ENCODE results near the gene MMD2.

The MMD2 gene

DNA sequence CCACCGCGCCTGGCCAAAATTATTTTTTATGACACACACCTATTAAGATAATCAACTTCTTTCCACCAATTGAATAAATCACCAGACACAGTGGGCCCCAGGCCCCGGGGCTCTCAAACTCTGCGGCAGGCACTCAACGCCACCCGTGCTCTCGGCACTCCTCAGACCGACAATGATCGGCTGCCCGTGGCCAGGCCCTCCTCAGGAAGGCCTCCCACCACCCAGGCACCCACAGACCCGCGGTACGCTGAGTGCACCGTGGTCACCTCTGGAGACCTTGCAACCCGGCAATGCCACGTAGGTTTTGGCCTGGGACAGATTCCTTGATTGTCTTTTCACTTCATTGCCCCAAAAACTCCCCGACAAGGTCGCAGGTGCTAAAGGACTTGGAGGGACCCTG lies 82.4 kb downstream of the MMD2 start:
- Histone ChIP-seq H3K27ac (no peak overlapping the region), H3K9ac (no peak overlapping the region), H4K20me1 (peaks cover 9% of the 10 kb centered on the region), H3K36me3 (peaks cover 46% of the 10 kb centered on the region), H3K9me3 (no peaks in the 10 kb centered on the region), H3K4me1 (peaks cover 81% of the 10 kb centered on the region), H3K4me3 (no peak overlapping the region), H3K27me3 (no peaks in the 10 kb centered on the region), H3K4me2 (no peak overlapping the region)
- no peak for TF ChIP-seq Cebpa-rat (IDR thresholded peaks at IDR 0.05)

DNA sequence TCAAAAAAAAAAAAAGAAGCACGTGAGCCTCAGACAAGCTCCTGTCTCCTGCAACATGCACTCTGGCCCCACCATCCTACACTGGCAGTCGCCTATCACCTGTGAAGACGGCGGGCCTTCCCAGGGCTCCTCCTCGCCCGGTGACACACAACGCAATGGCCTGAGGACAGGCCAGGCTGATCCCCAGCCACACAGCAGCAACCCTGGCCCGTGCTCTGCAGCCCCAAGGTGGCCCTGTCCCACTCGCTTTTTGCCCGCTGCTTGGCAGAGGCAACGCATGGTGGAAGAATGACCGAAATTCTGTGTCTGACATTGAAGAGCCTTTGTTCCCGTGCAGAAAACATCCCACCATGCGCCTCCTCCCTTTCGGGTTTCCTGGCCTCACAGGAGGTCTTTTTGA lies 83.6 kb downstream of the MMD2 start:
- H3K4me3 ChIP-seq = no peak overlapping the region
- no peak for TF ChIP-seq Cebpa-rat (IDR thresholded peaks at IDR 0.05)

DNA sequence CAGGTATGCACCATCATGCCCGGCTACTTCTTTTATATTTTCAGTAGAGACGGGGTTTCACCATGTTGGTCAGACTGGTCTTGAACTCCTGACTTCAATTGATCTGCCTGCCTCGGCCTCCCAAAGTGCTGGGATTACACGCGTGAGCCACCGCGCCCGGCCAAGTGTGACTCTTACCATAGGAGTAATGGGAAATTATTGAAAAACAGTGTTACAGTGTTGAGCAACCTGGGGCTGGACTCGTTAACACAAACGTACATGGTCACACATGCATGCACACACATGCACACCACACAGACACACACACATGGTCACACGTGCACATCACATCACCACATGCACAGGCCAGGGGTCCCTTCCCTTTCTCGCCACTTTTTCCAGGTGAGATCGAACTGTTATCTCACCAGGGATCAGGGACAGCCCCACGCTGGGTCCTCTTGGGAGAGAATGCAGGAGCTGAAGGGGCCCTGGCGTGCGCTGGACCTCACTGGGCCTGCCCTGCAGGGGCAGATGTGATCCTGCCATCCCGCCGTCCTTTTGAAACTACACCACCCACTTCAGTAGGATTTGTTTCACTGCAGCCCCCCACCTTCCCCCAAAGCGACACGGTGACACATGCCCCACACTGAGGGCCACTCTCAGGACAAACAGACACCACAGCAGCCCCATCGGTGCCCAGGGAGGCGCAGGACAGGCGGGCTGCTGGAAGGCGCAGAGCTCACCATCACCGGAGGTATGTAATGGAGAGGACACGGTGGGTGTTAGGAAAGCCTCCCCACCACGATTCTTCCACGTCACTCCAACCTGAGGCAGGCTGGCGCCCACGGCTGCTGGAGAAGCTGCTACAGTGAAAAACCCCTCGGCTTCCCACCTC lies 85.7 kb downstream of the MMD2 start:
- Histone ChIP-seq H4K20me1 (peaks cover 13% of the 10 kb centered on the region), H3K36me3 (peaks cover 49% of the 10 kb centered on the region), H3K9me3 (peaks cover 8% of the 10 kb centered on the region; the same call in 1 of the 2 replicates), H3K9ac (peak overlapping the region; percentile 25; the same call in 1 of the 2 replicates), H3K4me2 (peak overlapping the region; percentile 71), H3K4me1 (peaks cover 78% of the 10 kb centered on the region), H3K27ac (peak overlapping the region; percentile 33), H3K4me3 (no peak overlapping the region), H3K27me3 (no peaks in the 10 kb centered on the region)
- no peak for TF ChIP-seq Cebpa-rat (IDR thresholded peaks at IDR 0.05)

More for the DNA sequence above, 83.6 kb downstream of the MMD2 start:
- Histone ChIP-seq H3K4me1 (peaks cover 82% of the 10 kb centered on the region), H3K4me2 (no peak overlapping the region; the same call in 1 of the 2 replicates), H3K27ac (no peak overlapping the region), H3K9ac (no peak overlapping the region), H4K20me1 (peaks cover 13% of the 10 kb centered on the region), H3K27me3 (no peaks in the 10 kb centered on the region), H3K9me3 (no peaks in the 10 kb centered on the region), H3K36me3 (peaks cover 46% of the 10 kb centered on the region)

DNA sequence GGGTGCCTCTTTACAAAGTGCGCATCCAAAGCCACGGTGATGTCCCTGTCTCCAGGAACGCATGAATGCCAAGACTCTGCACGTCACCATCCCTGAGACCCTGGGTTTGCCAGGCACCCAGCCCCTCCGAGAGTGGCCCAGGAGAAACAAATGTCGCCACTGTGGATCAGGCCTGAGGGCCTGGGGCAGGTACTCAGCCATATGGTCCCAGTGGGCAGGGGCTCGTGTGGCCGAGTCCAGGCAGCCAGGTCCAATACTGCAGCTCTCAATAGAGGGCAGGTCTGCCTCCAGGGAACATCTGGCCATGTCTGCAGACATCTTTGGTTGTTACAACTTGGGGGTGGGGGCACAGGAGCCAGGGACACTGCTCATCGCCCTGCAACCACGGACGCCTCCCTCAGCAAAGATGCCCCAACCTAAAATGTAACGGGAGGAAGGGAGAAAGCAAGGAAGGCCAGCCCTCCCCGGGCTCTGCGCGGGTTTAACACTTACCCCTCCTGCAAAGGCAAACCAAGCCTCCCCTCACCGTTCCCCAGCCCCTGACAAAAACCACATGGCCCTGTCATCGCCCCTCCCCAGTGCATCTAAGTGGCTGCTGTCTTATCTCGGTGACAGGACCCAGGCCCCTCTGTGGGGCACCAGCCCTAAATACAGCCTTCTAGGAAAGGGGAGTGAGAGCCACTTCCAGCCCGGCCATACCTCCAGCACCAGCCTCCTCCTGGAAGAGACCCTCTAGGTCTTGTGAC lies 86.9 kb downstream of the MMD2 start:
- peaks cover 42% of the 10 kb centered on the region for H3K36me3 ChIP-seq
- H3K27ac ChIP-seq = 0 out of 2 replicates have a peak overlapping the region, but pooled peaks have one; percentile 1
- H3K4me2 ChIP-seq = peak overlapping the region; percentile 71
- H3K9me3 ChIP-seq = peaks cover 11% of the 10 kb centered on the region; the same call in 1 of the 2 replicates
- no peak overlapping the region for H3K4me3 ChIP-seq
- H3K4me1 ChIP-seq = peaks cover 66% of the 10 kb centered on the region
- peaks cover 13% of the 10 kb centered on the region for H4K20me1 ChIP-seq
- no peak for TF ChIP-seq Cebpa-rat (IDR thresholded peaks at IDR 0.05)
- H3K27me3 ChIP-seq = no peaks in the 10 kb centered on the region
- H3K9ac ChIP-seq = no peak overlapping the region

DNA sequence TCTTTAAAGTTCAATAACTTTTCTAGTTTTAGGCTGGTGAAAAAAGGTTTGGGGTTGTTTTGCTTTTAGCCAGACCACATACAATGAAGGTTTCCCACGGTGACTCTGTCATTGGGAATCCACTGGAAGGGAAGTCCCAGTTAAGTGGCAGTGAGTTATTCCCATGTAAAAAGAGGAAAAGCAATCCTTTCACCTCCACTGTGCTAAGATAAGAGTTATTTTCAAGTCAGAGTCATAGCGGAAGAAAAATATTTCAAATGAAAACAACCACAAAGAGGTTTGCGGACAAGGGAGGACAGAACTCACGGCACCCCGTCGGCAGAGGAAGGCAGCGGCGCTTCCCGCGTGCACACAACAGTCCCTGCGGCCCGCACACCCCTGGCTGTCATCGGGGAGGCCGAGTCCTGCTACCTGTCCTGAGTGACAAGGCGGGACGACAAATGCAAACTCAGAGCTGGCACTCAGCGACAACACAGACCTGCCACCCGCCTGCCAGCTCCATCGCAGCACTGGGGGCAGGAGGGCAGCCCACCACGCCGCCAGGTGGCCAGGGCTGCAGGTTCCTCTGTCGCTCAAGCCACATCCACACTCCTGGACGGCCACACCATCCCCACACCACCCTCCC lies 87.8 kb downstream of the MMD2 start:
- no peaks in the 10 kb centered on the region for H3K27me3 ChIP-seq
- 0 out of 2 replicates have a peak overlapping the region, but pooled peaks have one; percentile 1 for H3K27ac ChIP-seq
- H3K4me3 ChIP-seq = no peak overlapping the region
- H3K9ac ChIP-seq = peak overlapping the region; percentile 3; the same call in 1 of the 2 replicates
- H3K4me2 ChIP-seq = peak overlapping the region; percentile 71
- peaks cover 58% of the 10 kb centered on the region for H3K4me1 ChIP-seq
- H3K9me3 ChIP-seq = peaks cover 18% of the 10 kb centered on the region
- no peak for TF ChIP-seq Cebpa-rat (IDR thresholded peaks at IDR 0.05)
- peaks cover 39% of the 10 kb centered on the region for H3K36me3 ChIP-seq
- H4K20me1 ChIP-seq = peaks cover 13% of the 10 kb centered on the region

DNA sequence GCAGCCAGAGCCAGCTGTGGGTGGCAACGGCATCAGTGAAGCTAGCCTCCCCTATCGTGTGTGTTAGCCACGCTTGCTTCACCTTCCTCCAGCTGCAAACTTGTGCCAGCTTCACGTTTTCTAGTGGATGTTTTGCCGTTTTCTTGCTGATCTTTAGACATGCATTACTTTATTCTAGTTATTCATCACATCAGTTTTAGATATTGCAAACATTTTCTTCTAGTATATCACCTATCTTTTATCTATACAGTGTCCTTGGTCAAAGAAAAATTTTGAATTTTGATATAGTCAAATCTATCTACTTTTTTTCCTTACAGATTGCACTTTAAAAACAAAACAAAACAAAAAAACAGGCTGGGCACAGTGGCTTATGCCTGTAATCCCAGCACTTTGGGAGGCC lies 90.5 kb downstream of the MMD2 start:
- peaks cover 48% of the 10 kb centered on the region for H3K4me1 ChIP-seq
- no peaks in the 10 kb centered on the region for H3K27me3 ChIP-seq
- no peak overlapping the region for H3K27ac ChIP-seq
- peaks cover 27% of the 10 kb centered on the region for H3K9me3 ChIP-seq
- peaks cover 26% of the 10 kb centered on the region for H3K36me3 ChIP-seq
- H3K9ac ChIP-seq = no peak overlapping the region
- no peak overlapping the region for H3K4me3 ChIP-seq
- no peak for TF ChIP-seq Cebpa-rat (IDR thresholded peaks at IDR 0.05)
- H4K20me1 ChIP-seq = peaks cover 13% of the 10 kb centered on the region
- H3K4me2 ChIP-seq = no peak overlapping the region

DNA sequence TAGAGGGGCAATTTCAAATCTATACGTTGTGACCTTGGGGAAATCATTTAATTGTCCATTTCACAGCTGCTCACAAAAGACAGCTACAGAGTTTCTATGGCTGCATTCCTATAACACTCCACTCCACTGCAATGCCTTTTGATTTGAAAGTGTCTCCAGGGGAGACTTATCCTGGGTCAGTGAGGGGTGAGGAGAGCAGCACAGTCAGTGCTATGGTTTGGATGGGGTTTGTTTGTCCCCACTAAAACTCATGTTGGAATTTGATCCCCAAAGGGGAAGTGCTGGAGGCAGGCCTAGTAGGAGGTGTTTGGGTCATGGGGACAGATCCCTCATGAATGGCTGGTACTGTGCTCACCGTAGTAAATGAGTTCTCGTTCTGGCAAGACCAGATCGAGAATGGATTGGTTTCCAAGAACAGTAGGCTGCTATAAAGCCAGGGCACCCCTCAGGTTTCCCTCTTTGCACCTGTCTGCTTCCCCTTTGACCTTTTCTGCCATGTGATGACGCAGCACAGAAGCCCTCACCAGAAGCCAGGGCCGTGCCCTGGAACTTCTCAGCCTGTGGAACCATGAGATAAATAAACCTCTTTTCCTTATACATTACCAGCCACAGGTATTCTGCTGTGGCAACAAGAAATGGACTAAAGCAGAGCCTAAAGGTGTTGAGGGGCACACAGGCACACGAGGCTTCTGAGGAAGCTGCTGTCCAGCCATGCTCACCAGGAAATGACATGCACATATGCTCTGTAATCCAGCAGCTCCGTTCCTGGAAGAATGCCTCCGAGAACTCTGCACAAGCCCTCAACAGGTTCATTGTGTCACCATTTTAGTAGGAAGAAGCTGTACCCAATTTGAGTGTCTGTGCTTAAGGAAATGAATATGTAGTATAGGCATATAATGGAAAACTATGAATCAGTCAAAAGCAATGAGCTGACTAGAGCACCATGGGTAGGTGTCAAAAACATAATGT lies 92.2 kb downstream of the MMD2 start:
- no peaks in the 10 kb centered on the region for H3K27me3 ChIP-seq
- no peak for TF ChIP-seq Cebpa-rat (IDR thresholded peaks at IDR 0.05)
- H3K27ac ChIP-seq = no peak overlapping the region
- peaks cover 39% of the 10 kb centered on the region for H3K9me3 ChIP-seq
- no peak overlapping the region for H3K4me2 ChIP-seq
- H3K9ac ChIP-seq = no peak overlapping the region
- peaks cover 39% of the 10 kb centered on the region for H3K36me3 ChIP-seq
- H3K4me1 ChIP-seq = peaks cover 31% of the 10 kb centered on the region
- H3K4me3 ChIP-seq = no peak overlapping the region
- peaks cover 6% of the 10 kb centered on the region for H4K20me1 ChIP-seq

DNA sequence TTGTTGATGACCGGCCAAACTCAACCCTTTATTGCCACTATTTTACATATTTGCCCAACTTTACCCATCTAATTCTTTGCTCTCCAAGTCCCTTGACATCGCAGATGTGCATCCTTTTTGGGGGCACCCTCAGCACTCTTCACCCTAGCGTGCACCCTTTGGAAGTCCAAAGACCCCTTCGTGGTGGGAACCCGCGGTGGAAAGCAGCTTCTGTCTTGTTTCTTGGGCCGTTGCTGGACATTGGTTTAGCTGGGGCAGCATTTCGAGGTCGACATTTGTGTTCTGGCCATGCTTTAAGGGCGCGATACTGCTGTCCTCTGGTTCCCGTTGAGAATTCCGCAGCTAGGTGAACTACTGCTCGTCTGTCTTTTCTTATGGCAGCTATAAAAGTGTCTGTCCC lies 96.8 kb downstream of the MMD2 start:
- Histone ChIP-seq H3K4me3 (no peak overlapping the region), H3K27ac (no peak overlapping the region), H4K20me1 (no peaks in the 10 kb centered on the region), H3K9me3 (peaks cover 34% of the 10 kb centered on the region), H3K4me1 (no peaks in the 10 kb centered on the region), H3K9ac (no peak overlapping the region), H3K4me2 (no peak overlapping the region), H3K36me3 (peaks cover 36% of the 10 kb centered on the region), H3K27me3 (no peaks in the 10 kb centered on the region)
- TF ChIP-seq Cebpa-rat (IDR thresholded peaks at IDR 0.05) = no peak

DNA sequence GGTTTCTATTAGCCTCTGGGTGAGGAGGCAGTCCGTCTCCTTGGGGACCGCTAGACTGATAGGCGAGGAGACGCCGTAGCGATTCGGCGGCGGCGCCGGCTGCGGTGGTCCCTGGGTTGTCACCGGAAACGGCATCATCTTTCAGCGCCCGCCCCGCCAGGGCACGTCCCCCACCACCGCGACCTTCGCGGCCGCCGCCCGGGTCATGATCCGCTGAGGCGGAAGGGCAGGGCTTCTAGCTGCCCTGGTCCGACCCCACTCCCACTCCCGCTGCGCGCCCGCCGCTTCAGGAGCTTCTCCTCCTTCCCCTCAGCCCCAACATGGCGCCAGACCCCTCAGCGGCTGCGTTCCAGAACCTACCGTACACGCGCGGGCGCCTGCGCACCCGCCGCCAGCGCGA lies 97.3 kb downstream of the MMD2 start, which contains the start of gene PAPOLB:
Gene PAPOLB (minus strand): TSS at position 358 of the 400 bp plus-strand sequence. CDS start 220 bp downstream, at position 138.
- no peak for TF ChIP-seq Cebpa-rat (IDR thresholded peaks at IDR 0.05)
- no peak within 1 kb of the TSS for H3K4me3 ChIP-seq
- no peak within 1 kb of the TSS for H3K9ac ChIP-seq
- no peaks in the 10 kb centered on the region for H3K4me1 ChIP-seq
- H3K27me3 ChIP-seq = no peaks in the 10 kb centered on the region
- no peak within 1 kb of the TSS for H3K4me2 ChIP-seq
- H3K27ac ChIP-seq = no peak within 1 kb of the TSS
- no peaks in the 10 kb centered on the region for H4K20me1 ChIP-seq
- H3K9me3 ChIP-seq = peaks cover 29% of the 10 kb centered on the region
- peaks cover 31% of the 10 kb centered on the region for H3K36me3 ChIP-seq

Data from BLaER1 (cell line).